ENCODE results near the gene GALNT18. TPM values are rescaled to one million over a fixed set of nuclear protein-coding genes. Genes with fewer than 3 reads are reported as not detected.

GALNT18 gene
- total RNA-seq, 2 experiments from 2014 or later, result not detected

GRCh38 chr11:11558396-11558795 lies 63.4 kb downstream of the GALNT18 start:
- CTCF ChIA-PET (ENCODE audit: unreplicated experiment), result no interaction called here
- Histone ChIP-seq H3K9me3 (ENCODE audit: low read length) (no peaks in the 10 kb centered on the region), H3K27ac (ENCODE audit: low read depth, low read length, poor library complexity, severe bottlenecking) (no peak overlapping the region), H3K4me2 (ENCODE audit: low read length) (no peak overlapping the region), H4K20me1 (ENCODE audit: insufficient read depth, low read length) (no peaks in the 10 kb centered on the region), H3K4me3 (ENCODE audit: low read depth, low read length, poor library complexity, severe bottlenecking) (no peak overlapping the region), H3K9me2 (ENCODE audit: insufficient read depth, low read length) (no peaks in the 10 kb centered on the region), H3K36me3 (ENCODE audit: insufficient read depth, low read length) (no peaks in the 10 kb centered on the region), H3K4me1 (ENCODE audit: insufficient read depth, low read length, poor library complexity, severe bottlenecking) (no peaks in the 10 kb centered on the region), H3K79me2 (ENCODE audit: insufficient read depth, low read depth, low read length) (no peaks in the 10 kb centered on the region), H2AFZ (ENCODE audit: low read length) (no peak overlapping the region)
- no TSS peak for BruUV-seq (replicated peaks)
- no peak for DNase-seq (ENCODE audit: low spot score)
- no peak for TF ChIP-seq EZH2phosphoT487 (IDR thresholded peaks at IDR 0.05; ENCODE audit: borderline replicate concordance, low read depth, low read length)
- TF ChIP-seq CTCF (conservative IDR thresholded peaks at IDR 0.05; ENCODE audit: low read length), result no peak
- POLR2A ChIA-PET, result no interaction called here
- intact Hi-C loops (cut with micrococcal nuclease; ENCODE audit: unreplicated experiment), result no loop called here

DNA sequence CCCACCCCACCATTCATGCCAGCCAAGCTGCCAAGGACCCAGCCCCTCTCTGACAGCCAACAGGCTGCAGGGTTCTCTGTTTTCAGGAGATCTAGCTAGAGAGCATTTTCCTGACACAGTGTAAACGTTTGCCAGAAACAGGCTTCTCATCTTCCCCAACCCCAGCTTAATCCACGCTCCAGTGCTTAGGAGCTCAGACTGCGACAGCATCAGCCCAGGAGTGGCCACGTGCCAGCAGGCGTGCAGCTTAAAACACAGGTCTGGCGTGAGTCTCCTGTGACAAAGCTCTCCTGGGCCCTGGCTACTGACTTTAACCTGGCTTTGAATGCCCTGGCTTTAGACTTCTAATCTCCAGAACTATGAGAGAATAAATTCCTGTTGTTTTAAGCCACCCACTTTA lies 66.6 kb downstream of the GALNT18 start:
- intact Hi-C loops (cut with micrococcal nuclease; ENCODE audit: unreplicated experiment), result no loop called here
- TF ChIP-seq CTCF (conservative IDR thresholded peaks at IDR 0.05; ENCODE audit: low read length), result no peak
- TF ChIP-seq EZH2phosphoT487 (IDR thresholded peaks at IDR 0.05; ENCODE audit: borderline replicate concordance, low read depth, low read length), result no peak
- no peak for DNase-seq (ENCODE audit: low spot score)
- H3K36me3 ChIP-seq (ENCODE audit: insufficient read depth, low read length), result no peaks in the 10 kb centered on the region
- no peak overlapping the region for H3K27ac ChIP-seq (ENCODE audit: low read depth, low read length, poor library complexity, severe bottlenecking)
- no peak overlapping the region for H3K4me2 ChIP-seq (ENCODE audit: low read length)
- no peak overlapping the region for H2AFZ ChIP-seq (ENCODE audit: low read length)
- H3K9me2 ChIP-seq (ENCODE audit: insufficient read depth, low read length), result no peaks in the 10 kb centered on the region
- no peaks in the 10 kb centered on the region for H3K79me2 ChIP-seq (ENCODE audit: insufficient read depth, low read depth, low read length)
- ChIA-PET POLR2A (no interaction called here), CTCF (ENCODE audit: unreplicated experiment) (interaction anchor here (1.1 kb wide), 1 partner anchor 10 kb away, joined by 5 read pairs; no protein-coding TSS in a partner anchor)
- no peaks in the 10 kb centered on the region for H3K9me3 ChIP-seq (ENCODE audit: low read length)
- H3K4me1 ChIP-seq (ENCODE audit: insufficient read depth, low read length, poor library complexity, severe bottlenecking), result no peaks in the 10 kb centered on the region
- BruUV-seq (replicated peaks), result no TSS peak
- H4K20me1 ChIP-seq (ENCODE audit: insufficient read depth, low read length), result no peaks in the 10 kb centered on the region
- H3K4me3 ChIP-seq (ENCODE audit: low read depth, low read length, poor library complexity, severe bottlenecking), result no peak overlapping the region

GRCh38 chr11:11553573-11553972 lies 68.2 kb downstream of the GALNT18 start:
- BruUV-seq (replicated peaks), result no TSS peak
- CTCF ChIA-PET (ENCODE audit: unreplicated experiment), result no interaction called here

More at GRCh38 chr11:11553573-11553972, 68.2 kb downstream of the GALNT18 start:
- intact Hi-C loops (cut with micrococcal nuclease; ENCODE audit: unreplicated experiment), result no loop called here
- no peak for DNase-seq (ENCODE audit: low spot score)
- no peak overlapping the region for H3K27ac ChIP-seq (ENCODE audit: low read depth, low read length, poor library complexity, severe bottlenecking)
- no peaks in the 10 kb centered on the region for H3K79me2 ChIP-seq (ENCODE audit: insufficient read depth, low read depth, low read length)
- H3K4me1 ChIP-seq (ENCODE audit: insufficient read depth, low read length, poor library complexity, severe bottlenecking), result no peaks in the 10 kb centered on the region
- no peaks in the 10 kb centered on the region for H3K36me3 ChIP-seq (ENCODE audit: insufficient read depth, low read length)
- no peaks in the 10 kb centered on the region for H4K20me1 ChIP-seq (ENCODE audit: insufficient read depth, low read length)
- POLR2A ChIA-PET, result no interaction called here
- no peaks in the 10 kb centered on the region for H3K9me3 ChIP-seq (ENCODE audit: low read length)
- TF ChIP-seq EZH2phosphoT487 (IDR thresholded peaks at IDR 0.05; ENCODE audit: borderline replicate concordance, low read depth, low read length) (no peak), CTCF (conservative IDR thresholded peaks at IDR 0.05; ENCODE audit: low read length) (no peak)
- H2AFZ ChIP-seq (ENCODE audit: low read length), result no peak overlapping the region
- no peak overlapping the region for H3K4me3 ChIP-seq (ENCODE audit: low read depth, low read length, poor library complexity, severe bottlenecking)
- no peaks in the 10 kb centered on the region for H3K9me2 ChIP-seq (ENCODE audit: insufficient read depth, low read length)
- H3K4me2 ChIP-seq (ENCODE audit: low read length), result no peak overlapping the region

Data from OCI-LY7 (cell line).